Dermis lymphatic vessel endothelial cell (primary cell): Measurements from ENCODE around the gene C2CD4A. TPM values are rescaled to one million over a fixed set of nuclear protein-coding genes. Genes with fewer than 3 reads are reported as not detected.

Experiments
- total RNA-seq: library from RNA; depleted of rRNA; stranded (reverse); fragments of >200 nt; gene quantifications from 2 replicates; pipeline ENCODE4 v1.2.1, GENCODE V29; 2014

Gene C2CD4A
- 1.4 and 2.3 TPM in 2 replicates for total RNA-seq

GRCh38 chr15:62066663-62067447 is at the start of gene C2CD4A:
C2CD4A (plus strand) TSS chr15:62066977; CDS start chr15:62067614, 637 bp downstream.

GRCh38 chr15:62060113-62060895 is 6.5 kb upstream of the C2CD4A start, which contains the start of gene VPS13C:
VPS13C (minus strand) TSS chr15:62060447; CDS start chr15:62060374, 73 bp downstream.

Other genes starting within 250 kb of the C2CD4A start
- 142 and 143 TPM in 2 replicates for gene VPS13C, start 6.5 kb upstream of the C2CD4A start, total RNA-seq
- gene C2CD4B, start 98.3 kb downstream of the C2CD4A start, total RNA-seq = 15.6 and 20.8 TPM in 2 replicates